ENCODE data around the gene ZDHHC18.
A peak's percentile ranks its signal among the peaks of the same experiment; 100 is the strongest.

Gene ZDHHC18

DNA sequence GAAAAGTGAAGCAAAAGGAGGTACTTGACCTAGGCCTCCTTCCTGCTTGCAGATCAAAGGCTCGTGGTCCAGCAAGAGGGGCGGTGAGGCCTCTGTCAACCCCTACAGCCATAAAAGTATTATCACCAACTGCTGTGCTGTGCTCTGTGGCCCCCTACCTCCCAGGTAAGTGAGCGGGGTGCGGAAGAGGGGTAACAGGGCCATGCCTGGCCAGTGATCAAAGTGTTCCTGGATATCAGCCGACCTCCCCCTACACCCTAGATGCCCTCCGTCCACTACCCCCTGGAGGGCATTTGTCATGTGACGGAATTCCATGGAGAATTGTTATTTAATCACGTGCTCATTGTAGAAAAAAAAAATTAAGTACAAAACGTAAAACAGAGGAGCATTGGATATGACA, 26.2 kb downstream of the ZDHHC18 start:
- in situ Hi-C loops (cut with MboI; ENCODE audit: low pct_unique_long_range_greater_than_20kb, low sequenced_read_pairs, unreplicated experiment) = no loop called here
- TF ChIP-seq, protein P1, sequence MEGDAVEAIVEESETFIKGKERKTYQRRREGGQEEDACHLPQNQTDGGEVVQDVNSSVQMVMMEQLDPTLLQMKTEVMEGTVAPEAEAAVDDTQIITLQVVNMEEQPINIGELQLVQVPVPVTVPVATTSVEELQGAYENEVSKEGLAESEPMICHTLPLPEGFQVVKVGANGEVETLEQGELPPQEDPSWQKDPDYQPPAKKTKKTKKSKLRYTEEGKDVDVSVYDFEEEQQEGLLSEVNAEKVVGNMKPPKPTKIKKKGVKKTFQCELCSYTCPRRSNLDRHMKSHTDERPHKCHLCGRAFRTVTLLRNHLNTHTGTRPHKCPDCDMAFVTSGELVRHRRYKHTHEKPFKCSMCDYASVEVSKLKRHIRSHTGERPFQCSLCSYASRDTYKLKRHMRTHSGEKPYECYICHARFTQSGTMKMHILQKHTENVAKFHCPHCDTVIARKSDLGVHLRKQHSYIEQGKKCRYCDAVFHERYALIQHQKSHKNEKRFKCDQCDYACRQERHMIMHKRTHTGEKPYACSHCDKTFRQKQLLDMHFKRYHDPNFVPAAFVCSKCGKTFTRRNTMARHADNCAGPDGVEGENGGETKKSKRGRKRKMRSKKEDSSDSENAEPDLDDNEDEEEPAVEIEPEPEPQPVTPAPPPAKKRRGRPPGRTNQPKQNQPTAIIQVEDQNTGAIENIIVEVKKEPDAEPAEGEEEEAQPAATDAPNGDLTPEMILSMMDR (IDR thresholded peaks at IDR 0.05; ENCODE audit: extremely low read depth, insufficient read depth, missing control alignments) = no peak
- no peak for DNase-seq (ENCODE audit: low spot score)

DNA sequence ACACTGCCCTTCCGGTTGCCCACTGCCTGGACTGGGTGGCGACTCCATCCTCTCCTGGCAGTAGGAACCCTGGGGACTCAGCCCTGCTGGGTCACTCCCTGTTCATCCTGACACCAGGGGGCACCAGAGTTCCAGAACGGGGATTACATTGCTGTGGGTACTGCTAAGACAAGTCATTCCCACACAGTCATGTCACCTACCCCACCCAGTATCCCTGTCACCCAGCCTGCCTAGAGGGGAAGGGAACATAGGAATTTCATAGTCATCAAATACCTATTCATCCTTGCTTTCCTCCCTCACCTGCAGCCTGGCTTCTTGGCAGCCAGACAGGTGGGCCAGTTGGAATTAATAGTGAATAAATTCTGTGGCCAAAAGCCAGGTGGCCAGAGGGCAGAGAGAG, 26.7 kb downstream of the ZDHHC18 start:
- in situ Hi-C loops (cut with MboI; ENCODE audit: low pct_unique_long_range_greater_than_20kb, low sequenced_read_pairs, unreplicated experiment) = no loop called here
- peak; percentile 84 for DNase-seq (ENCODE audit: low spot score)
- TF ChIP-seq, protein P1 (IDR thresholded peaks at IDR 0.05; ENCODE audit: extremely low read depth, insufficient read depth, missing control alignments) = peak; percentile 81

DNA sequence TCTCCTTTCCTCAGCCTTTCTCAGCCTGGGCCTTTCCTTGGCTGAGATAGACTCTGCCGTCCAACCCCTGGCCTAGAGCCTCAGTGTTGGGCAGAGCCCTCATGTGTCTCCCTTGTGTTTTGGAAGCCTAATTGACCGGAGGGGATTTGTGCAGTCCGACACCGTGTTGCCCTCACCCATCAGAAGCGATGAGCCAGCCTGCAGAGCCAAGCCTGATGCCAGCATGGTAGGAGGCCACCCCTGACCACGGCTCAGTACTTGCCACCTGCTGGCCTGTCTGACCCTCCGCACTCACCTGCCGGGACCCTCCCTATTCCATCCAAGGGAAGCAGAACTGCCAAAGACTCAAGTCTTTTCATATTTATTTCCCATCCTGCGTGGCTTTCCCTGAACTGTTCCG, 27.1 kb downstream of the ZDHHC18 start:
- DNase-seq (ENCODE audit: low spot score) = no peak
- in situ Hi-C loops (cut with MboI; ENCODE audit: low pct_unique_long_range_greater_than_20kb, low sequenced_read_pairs, unreplicated experiment) = no loop called here
- TF ChIP-seq, protein P1 (IDR thresholded peaks at IDR 0.05; ENCODE audit: extremely low read depth, insufficient read depth, missing control alignments) = no peak

DNA sequence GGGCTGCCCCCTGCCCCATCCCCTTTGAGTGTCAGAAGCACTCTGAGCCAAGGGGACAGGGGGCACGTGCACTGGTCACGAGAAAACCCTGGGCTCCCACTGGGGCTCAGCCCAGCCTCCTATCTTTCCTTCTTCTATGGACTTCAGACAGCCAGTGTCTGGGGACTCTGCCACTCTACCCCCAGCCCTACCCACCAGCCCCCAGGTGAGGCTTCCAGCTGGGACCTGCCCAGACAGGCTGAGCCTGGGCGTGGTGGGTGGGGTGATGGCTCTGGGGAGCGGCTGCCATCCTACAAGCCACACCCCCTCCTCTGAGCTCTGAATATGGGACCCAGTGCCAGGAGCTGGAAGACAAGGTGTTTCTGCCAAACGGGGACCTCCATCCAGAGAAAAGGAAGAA, 28.4 kb downstream of the ZDHHC18 start:
- in situ Hi-C loops (cut with MboI; ENCODE audit: low pct_unique_long_range_greater_than_20kb, low sequenced_read_pairs, unreplicated experiment) = no loop called here
- TF ChIP-seq, protein P1 (IDR thresholded peaks at IDR 0.05; ENCODE audit: extremely low read depth, insufficient read depth, missing control alignments) = no peak
- no peak for DNase-seq (ENCODE audit: low spot score)

DNA sequence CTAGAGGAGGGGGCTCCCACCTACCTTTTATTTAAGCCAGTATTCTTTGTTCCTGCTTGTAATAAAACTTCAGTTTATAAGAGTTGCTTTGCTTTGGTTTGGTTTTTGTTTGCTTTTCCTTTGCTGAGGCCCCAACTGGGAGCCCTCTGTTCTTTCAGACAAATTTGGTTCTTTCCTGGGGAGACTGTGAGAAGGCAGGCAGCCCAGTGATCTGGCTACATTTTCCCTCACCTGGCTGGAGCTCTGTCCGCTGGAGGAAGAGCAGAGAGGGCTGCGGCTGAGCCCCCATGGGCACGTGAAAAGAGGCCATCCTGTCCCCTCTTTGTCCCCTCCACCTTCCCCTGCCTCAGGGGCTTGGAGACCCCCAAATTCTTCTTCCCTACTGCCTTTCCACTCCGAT, 29.1 kb downstream of the ZDHHC18 start:
- in situ Hi-C loops (cut with MboI; ENCODE audit: low pct_unique_long_range_greater_than_20kb, low sequenced_read_pairs, unreplicated experiment) = no loop called here

DNA sequence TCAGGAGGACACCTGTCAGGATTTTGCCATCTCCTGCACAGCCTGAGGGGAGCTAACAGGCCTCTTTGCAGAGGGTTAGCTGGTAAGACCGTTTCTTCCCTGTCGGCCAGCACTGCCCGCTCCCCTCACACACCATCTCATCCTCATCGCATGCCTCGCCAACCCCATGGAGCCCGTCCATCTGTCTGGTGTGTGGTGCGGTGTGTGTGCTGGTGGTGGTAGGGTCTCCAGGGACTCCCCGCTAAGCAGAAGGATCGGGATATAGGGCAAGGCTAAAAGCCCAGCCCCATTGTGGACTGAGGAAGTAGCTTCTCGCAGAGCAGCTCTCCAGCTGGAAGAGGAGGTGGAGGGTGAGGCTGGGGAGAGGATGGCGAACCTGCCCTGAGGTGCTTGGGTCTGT, 29.7 kb downstream of the ZDHHC18 start:
- TF ChIP-seq, protein P1 (IDR thresholded peaks at IDR 0.05; ENCODE audit: extremely low read depth, insufficient read depth, missing control alignments) = no peak
- in situ Hi-C loops (cut with MboI; ENCODE audit: low pct_unique_long_range_greater_than_20kb, low sequenced_read_pairs, unreplicated experiment) = no loop called here
- no peak for DNase-seq (ENCODE audit: low spot score)

More for the DNA sequence above, 29.1 kb downstream of the ZDHHC18 start:
- DNase-seq (ENCODE audit: low spot score) = no peak
- TF ChIP-seq, protein P1 (IDR thresholded peaks at IDR 0.05; ENCODE audit: extremely low read depth, insufficient read depth, missing control alignments) = no peak
